Esophagus mucosa (tissue), 1 donor: ENCODE measurements around the gene MYO1D. TPM values are rescaled to one million over a fixed set of nuclear protein-coding genes. Genes with fewer than 3 reads are reported as not detected.
A peak's percentile ranks its signal among the peaks of the same experiment; 100 is the strongest.
"Not testable (repeated sequence)": the region's sequence is repeated elsewhere in the genome, so short reads cannot be mapped to it uniquely, and the experiment has no call there.

Experiments used
- ATAC-seq: fragments of 200-7000 bp; cut with Tn5 transposase; one replicate; pipeline ENCODE4 v1.9.1; 2020
- total RNA-seq: library from RNA; stranded (reverse); gene quantifications from one replicate; pipeline ENCODE4 v1.2.4, GENCODE V29; 2023
- donor health status: DM: yes; HTN: yes; CAD: no.

The MYO1D gene
- total RNA-seq, 1 donor from 2014 or later: 55.0 TPM

DNA sequence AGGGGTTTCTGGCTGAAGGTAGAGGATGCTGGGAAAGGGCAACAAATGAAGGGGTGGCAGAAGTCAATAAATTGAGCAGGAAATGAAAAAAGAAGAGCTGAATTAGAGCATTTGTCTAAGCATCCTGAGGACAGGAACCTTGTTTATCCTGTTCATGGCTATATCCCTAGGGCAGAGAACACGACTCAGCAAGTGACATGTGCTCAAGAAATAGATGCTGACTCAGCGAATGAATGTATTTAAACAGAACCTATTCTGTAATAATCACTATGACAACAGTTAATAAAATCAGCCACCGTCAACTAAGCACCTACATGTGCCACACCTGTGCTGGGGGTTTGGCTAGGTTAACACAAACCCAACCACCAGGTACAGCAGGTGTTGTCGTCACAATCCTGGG is 309.8 kb downstream of the MYO1D start:
- peak; percentile 71 for ATAC-seq

DNA sequence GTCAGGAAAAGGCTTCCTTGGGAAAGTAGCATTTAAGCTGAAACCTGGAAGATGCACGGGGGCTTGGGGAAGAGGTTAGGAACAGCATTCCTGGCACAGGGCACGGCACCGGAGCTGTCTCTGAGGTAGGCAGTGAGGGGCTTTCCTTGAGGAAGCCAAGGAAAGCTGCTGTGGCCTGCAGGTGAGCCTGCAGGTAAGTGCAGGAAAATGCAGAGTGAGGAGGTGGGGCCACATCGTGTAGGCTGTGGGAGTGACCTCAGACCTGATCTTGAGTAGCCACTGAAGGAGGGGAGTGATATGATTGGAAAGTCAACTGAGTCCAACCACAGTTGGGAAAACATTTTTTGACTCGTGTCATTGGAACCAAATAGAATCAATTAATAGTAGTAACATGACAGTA is 310.6 kb downstream of the MYO1D start:
- no peak for ATAC-seq

DNA sequence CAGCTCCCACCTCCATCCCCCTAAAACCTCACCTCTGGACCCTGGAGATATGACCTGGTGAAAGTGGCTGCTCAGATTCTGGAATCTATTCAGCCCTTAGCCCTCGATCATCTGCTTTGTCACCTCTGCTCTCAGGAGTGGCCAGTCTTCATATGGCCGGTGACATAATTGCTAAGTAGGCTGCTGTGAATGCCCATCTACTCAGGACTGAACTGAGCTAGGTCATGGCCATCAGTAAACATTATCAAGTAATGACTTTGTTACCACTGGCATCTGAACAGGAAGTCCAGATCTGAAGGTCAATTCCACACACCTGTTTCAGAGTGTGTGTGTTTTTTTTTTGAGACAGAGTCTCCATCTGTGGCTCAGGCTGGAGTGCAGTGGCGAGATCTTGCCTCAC is 311.5 kb downstream of the MYO1D start:
- ATAC-seq: no peak

DNA sequence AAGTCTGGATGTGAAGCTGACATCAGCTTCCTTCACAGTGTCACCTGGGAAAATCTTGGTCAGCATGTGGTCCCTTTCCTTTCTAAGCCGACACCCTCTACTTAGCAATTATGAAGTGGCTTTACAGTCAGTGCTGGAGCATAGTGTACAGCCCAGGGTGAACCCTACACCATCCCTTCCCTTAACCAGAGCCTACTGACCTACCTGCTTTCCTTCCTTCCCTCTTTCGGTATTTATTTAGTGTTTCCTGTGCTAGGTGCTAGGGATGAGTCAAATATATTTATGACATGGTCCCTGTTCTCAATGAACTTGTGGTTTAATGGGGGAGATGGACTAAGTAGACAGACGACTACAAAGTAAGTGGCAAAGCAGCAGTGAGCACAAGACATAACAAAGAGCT is 312.6 kb downstream of the MYO1D start:
- peak; percentile 9 for ATAC-seq

DNA sequence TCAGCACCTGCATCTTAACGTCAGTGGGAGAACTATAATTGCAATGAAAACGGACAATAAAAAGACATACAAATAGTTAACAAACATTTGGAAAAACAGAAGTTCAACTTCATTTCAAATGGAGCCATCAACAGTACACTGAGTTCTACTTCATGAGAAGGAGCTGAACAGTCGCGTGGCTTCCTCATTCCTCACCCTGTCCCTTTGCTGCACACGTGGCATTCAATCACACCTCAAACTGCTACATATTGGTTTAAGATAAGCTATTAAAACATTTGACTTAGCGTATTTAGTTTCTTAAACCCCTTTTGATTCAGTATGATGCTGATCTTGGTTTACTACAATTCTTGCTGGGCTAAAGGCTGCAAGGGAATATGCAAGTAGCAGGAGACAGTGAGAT is 313.3 kb downstream of the MYO1D start:
- no peak for ATAC-seq

DNA sequence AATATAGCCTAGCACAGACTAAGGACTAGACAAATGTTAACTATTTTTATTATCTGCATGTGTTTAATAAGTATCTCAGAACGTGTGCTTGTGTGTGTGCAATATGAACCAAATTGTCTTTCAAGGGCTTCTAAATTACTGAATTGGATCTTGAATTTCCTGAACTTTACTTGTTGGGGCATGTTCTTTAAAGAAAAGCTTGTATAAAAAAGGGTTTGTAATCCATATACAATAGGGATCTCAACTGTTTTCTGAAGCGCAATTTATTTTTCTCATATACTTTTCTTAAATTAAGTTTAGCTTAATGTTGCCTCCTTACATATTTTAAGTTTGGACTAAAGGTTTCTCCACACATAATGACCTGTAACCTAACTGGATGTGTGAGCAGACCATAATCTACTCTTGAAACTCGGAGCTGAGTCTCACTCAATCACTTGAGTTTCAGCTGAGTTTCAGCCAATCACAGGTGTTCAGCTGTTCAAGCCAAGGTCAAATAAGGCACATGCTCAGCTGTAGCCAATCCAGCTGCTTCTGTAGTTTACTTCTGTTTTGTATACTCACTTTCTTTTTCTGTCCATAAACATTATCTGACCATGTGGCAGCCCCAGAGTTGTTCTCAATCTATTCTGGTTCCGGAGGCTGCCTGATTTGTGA is 317.8 kb downstream of the MYO1D start:
- ATAC-seq: peak; percentile 85

DNA sequence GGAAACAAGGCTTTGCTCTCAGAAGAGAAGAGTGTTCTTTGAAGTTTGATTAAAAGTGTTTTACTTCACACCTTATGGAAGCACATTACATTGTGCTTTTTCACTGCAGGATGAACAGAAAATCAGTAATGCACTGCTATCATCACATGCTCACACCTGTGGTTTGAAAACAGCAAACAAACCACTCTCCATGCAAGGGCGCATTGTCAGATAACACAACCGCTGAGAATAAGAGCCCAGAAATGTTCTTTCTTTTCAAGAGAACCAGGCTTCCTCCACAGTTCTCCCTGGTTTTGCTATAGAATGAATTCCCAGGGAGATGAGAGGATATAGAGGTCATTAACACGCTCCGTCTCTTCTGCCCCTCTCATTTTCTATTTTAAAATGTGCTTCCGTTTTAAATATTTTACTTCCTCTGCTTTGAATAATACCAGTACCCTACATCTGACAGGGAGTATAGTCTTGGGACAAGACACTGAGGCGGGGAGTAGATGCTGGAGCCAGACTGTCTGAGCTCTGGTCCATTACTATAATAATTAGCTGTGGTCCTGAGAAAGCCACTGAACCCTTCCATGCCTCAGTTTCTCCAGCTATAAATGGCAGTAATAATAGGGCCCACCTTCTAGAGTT is 318.5 kb downstream of the MYO1D start:
- peak; percentile 4 for ATAC-seq

DNA sequence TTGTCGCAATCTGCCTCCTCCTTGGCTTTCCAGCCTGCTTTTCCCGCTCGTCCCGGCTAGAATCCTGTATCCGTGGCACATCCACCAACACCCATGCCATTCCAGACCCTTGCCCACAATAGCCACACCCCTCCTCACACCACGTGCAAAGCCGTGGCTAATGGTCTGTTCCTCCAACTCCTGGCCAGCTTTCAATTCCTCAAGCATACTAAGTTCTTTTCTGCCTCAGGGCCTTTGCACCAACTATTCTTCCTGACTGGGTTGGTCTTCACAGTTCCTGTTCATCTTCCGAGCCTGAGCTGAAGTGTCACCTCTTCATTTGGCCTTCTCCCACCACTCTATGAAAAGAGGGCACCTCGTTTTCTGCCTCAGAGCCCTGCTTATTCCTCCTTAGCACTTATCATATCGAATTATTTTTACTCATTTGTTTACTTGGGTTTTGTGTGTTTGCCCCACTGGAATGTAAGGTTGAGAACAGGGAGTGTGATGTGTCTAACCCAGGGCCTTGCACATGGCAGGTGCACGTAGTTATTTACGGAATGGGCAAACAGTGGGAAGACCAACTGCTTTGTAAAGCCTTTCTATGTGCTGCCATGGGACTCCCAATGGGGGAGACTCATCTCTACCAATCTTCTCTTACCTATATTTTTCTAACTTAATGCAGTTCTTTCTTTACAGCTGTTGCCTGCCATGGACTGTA is 321.2 kb downstream of the MYO1D start:
- ATAC-seq: no peak

DNA sequence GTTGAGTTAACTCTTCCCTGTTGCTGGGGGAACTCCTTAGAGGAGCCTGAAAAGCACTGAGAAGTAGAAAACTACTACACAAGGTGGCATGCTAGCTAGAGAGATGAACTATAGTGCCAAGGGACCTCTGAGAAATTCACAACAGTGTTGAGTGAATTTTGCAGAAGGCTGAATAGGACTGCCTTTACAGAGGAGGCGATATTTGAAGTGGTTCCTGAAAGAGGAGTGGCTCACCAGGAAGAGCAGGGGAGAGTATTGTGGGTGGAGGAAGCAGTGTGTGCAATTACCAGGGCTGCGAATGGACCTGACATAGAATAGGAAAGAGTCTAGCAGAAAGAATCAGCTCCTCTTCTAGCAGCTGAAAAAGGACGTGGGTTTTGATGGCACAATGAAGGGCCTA is 323.8 kb downstream of the MYO1D start:
- ATAC-seq: peak; percentile 73

DNA sequence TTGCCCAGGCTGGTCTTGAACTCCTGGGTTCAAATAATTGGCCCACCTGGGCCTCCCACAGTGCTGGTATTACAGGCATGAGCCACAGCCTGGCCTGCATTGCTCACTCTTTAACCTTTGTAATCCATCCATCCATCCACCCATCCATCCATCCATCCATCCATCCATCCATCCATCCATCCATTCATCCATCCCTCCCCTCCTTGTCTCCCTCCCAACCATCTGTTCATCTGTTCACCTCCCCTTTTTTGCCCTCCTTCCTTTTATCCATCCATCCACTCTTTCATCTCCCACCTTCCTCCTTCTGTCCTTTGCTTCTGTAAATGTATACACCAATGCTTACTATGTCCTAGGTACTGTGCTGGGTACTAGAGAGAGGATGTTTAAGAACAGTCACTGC is 324.6 kb downstream of the MYO1D start:
- ATAC-seq: no peak

DNA sequence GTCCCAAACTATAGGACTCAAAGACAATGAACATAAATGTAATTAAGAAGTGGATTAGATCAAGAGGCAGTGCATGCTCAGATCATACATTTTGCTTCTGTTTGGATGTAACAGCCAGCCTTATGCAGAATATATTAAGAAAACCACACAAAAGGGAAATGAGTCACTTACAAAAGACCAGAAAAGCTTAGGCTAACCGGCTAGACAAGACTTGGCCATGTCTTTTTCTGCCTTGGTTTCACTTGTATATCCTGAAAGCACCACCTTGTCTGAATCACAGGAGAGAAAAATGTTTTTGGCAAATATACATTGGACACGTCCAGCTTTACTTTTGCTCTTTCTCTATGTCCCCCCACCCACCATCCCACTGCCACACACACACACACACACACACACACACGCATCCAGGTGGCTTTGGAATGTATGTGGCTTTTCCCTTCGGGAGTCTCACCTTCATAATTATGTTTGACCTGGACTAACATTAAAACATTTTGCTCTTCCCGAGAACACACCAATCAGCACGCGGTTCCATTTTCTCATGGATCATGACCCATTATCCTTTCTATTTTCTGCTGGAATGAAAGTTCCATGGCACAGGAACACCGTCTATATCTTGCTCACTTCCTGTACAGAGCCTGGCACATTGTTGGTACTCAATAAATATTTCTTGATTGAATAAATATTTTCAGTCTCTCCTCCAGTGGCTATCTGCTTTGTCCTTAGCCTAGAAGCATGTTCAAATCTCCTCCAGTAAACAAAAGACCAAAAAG is 325.6 kb downstream of the MYO1D start:
- ATAC-seq: peak; percentile 86

DNA sequence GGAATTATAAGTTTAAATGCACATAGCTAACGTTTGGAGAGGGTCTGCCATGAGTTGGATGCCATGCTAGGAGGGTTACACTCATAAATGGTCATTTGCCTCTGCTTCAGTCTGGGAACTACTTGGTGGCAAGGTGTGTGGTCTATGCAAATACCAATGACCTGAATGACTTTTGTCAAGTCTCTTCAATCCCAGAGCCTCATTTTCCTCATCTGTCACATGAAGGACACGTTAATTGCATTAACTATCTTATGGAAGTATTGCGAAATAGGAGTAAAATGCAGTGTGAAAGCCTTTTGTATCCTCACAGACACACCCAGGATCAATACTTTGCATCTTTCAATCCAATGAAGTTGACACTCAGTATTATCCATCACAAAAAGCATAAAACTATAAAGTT is 327.4 kb downstream of the MYO1D start:
- ATAC-seq: no peak

DNA sequence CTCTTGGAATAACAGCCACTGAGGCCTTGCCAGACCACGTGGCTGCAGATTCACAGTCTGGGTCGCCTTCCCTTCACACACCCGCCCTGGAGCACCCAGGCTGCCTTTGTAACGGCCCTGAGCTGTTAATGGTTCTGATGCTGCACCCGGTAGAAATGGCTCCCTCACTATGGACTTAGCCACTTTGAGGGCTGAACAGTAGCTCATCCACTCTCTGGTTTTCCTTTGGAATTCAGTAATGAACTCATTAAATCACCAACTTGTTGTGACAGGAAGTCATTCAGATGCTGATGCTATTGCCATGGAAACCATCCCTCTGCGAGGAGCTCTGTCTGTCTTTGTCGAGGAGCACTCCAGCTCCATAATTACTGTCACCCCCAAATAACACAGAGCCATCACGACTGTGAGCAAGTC is 330.9 kb downstream of the MYO1D start:
- no peak for ATAC-seq

DNA sequence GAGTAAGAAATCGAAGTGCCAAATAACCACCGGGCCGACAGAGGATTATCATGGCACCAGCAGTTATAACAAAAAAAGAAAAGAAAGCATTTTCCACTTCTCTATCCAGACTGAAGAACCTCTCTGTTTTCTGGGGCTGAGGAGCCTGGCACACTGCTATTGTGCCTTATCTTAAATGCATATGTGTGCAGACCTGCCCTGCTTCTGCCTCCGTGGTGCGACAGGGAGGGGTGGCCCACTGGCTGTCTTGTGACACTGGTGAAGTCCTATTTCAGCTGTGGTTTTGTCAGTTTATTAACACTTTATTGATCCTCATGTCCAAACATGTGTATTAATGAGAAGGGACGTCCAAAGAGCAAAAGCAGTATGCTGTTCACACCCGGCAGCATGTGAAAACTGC is 334.7 kb downstream of the MYO1D start:
- no peak for ATAC-seq

DNA sequence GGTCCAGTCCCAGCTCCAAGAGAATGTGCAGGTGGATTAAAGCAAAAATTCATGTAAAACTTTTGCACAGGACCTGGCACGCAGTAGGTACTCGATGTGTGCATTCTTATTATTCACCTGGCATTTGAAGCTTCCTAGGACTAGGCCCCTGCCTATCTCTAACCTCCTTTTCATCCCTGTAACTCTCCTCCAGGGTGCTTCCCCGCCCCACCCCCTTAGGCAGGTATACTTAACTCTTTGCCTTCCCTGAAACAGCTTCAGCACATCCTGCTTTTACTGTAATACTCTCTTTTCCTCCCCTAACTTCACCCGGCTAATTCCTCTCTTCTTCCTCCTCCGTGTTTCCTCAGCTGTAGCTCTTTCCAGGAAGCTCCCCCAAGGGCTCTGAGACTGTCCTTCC is 335.3 kb downstream of the MYO1D start:
- peak; percentile 15 for ATAC-seq

DNA sequence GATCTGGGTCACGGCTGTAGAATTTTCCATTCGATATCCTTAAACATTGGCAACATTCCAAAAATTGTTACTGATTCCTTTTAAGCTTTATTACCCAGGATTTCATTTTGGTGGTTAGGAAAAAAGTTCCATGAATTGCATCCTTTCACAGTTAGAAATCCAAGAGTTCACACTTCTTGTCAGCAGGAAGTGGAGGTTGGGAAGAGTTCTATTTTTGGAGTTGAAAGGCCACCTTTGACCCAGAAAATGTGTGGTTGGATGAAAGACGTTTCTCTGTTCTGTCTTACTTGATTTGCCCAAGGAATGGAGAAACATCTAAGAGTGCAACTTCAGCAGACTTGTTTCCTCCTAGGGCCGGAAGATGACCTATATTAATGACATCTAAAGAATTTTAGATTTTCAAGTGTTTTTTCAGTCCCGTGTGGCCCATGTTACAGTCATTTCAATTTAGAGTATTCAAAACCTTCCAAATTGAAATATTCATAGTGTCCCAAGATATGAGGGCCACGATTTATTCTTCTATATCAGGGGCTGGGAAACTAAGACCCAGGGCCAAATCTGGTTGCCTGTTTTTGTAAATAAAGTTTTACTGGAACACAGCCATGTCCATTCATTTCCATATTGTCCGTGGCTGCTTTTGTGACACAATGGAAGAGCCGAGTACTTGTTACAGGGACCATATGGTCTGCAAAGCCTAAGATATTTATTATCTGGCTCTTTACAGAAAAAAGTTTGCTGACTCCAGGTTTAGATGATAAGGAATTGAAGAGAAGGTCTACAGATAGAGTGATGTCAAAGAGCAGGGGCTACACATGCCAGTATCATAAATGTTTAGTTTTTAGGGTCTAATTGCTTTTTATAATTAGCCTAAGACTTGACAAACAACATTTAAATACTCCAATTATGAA is 339.9 kb downstream of the MYO1D start:
- no peak for ATAC-seq

DNA sequence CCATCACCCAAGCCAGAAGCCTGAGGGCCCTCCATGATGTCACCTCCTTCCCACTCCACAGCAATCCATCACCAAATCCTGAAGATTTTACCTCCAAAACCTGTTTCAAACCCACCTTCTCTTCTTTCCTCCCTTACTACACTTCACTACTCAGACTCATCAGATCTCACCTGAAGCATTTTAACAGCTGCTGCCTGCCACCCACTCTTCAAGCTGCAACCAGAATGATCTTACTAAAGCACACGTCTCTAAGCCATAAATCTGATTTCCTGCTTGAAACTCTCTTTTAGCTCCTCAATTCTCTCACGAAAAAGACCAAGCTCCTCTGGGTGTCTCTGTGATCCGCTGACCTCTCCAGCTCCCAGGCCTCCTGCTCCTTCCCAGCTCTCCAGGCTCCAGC is 343.6 kb downstream of the MYO1D start:
- no peak for ATAC-seq

DNA sequence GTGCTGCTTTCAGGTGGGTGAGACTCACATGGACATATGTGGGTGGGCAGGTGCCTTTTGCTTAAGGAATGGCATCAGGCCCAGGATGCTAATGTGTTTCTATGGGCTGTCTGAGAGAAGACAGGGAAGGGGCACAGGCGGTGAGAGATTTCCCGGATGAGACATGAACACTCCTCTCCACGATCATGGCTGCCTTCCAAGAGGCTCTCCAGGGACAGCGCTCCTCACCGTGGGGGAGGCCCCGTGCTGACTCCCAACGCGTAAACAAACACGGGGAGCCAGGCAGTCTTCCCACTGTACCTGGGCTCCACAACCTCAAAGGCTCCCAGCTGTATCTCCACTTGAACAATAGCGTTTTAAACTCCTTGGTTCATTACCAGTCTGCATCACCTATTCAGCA is 347.3 kb downstream of the MYO1D start:
- no peak for ATAC-seq

DNA sequence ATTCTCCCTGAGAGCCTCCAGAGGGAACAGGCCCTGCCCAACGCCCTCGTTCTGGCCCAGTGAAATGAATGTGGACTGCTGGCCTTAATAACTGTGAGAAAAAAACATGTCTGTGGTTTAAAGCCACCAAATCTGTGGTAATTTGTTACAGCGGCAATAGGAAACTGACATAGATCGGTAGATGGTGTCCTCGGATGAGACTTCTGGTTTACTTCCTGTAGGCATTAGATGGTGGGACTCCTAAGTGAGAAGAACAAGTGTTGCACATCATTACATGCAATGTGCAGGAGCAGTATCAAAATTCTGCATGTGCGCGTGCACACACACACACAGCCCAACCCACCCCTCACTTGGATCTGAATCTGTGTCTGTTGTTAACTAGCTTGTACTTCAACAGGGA is 348.1 kb downstream of the MYO1D start:
- no peak for ATAC-seq

DNA sequence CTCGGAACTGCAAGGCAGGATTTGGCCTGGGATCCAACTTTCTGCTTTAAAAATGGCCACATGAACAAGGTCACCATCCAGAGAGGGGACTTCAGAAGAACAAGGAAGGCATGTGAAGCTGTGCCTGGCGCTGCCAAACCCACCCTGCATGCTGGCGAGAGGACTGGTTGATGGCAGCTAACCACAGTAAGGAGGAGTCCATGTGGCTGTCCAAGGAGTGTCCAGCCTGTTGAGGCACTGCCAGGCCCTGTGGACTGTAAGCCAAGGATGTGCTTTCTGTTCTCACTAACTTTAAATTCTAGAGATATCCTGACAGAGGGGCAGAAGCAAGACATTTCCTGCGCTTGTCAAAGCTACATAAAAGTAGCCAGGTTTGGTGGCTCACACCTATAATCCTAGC is 349.8 kb downstream of the MYO1D start:
- ATAC-seq: no peak

DNA sequence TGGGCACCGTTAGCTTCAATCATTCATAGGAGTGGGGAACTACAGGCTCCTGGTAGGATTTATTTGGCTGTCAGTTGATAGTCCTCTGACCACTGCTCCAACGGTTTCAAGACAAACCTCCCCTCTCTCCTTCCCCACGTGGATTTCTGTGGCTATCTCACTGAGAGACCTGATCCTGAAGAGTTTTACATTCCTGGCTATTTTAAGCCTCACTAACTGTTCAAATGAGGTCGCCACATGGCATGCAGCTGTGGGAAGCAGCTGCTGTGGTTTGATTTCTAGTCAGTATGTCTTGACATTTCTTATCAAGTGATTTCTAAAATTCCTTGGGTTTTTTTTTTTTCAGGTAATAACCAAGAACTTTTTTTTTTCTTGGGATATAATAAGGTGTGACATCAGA is 351.8 kb downstream of the MYO1D start:
- no peak for ATAC-seq

DNA sequence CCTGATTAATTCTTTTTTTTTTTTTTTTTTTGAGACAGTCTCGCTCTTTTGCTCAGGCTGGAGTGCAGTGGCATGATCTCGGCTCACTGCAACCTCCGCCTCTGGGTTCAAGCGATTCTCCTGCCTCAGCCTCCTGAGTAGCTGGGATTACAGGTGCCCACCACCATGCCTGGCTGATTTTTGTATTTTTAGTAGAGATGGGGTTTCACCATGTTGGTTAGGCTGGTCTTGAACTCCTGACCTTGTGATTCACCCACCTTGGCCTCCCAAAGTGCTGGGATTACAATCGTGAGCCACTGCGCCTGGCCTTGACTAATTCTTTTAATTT is 352.4 kb downstream of the MYO1D start:
- ATAC-seq: not testable (repeated sequence)
